PC-9 (cell line): ENCODE data around the gene CST7. TPM values are rescaled to one million over a fixed set of nuclear protein-coding genes. Genes with fewer than 3 reads are reported as not detected.

Experiments used
- BruUV-seq: library from RNA; stranded (reverse); fragments of 400-500 nt; replicated peaks from 2 replicates; lab custom pipeline; 2021; lab: Mats Ljungman, UMichigan
- CTCF ChIA-PET: fragments of 300-600 bp; sonication (Branson Sonifier 250); formaldehyde crosslinking; loops from one replicate; lab custom pipeline; 2022; ENCODE audit warnings: antibody characterized with exemption; lab: Charles Lee
- POLR2A ChIA-PET: fragments of 300-600 bp; sonication (Branson Sonifier 250); formaldehyde crosslinking; loops from one replicate; lab custom pipeline; 2022; ENCODE audit warnings: antibody characterized with exemption; ENCODE audit not compliant: unreplicated experiment; lab: Charles Lee
- DNase-seq, 2 experiments: peaks; one replicate each; pipeline versions ENCODE4 v3.0.0 to v3.0.0-alpha.2; 2015 to 2022; ENCODE audit warnings: mixed read lengths in 1 of 2
- H2AFZ ChIP-seq: fragments of 200-600 bp; sonication (generic); 2 replicates; pipeline ENCODE4 v1.8.1; 2017; ENCODE audit warnings: antibody characterized with exemption
- H3F3A ChIP-seq: fragments of 200-600 bp; sonication (generic); 2 replicates; pipeline ENCODE4 v1.8.1; 2017; ENCODE audit warnings: antibody characterized with exemption, mild to moderate bottlenecking, low read depth; ENCODE audit not compliant: insufficient read depth
- H3K27ac ChIP-seq: fragments of 200-600 bp; sonication (generic); 2 replicates; pipeline ENCODE4 v1.6.1; 2016; ENCODE audit warnings: mixed run types
- H3K27me3 ChIP-seq: fragments of 200-600 bp; sonication (generic); 2 replicates; pipeline ENCODE4 v1.6.1; 2016; ENCODE audit warnings: low read depth, mixed run types; ENCODE audit not compliant: insufficient read depth
- H3K36me3 ChIP-seq: fragments of 200-600 bp; sonication (generic); 2 replicates; pipeline ENCODE4 v1.6.1; 2016; ENCODE audit warnings: low read depth, mixed run types
- H3K4me1 ChIP-seq: fragments of 200-600 bp; sonication (generic); replicated peaks from 2 replicates; pipeline ENCODE4 v1.6.1; 2016; ENCODE audit warnings: mixed run types; ENCODE audit not compliant: insufficient read depth
- H3K4me2 ChIP-seq: fragments of 200-600 bp; sonication (generic); 2 replicates; pipeline ENCODE4 v1.6.1; 2017; ENCODE audit warnings: mixed run types
- H3K4me3 ChIP-seq: fragments of 200-600 bp; sonication (generic); 2 replicates; pipeline ENCODE4 v1.6.1; 2016; ENCODE audit warnings: mixed run types
- H3K79me2 ChIP-seq: fragments of 200-600 bp; sonication (generic); 2 replicates; pipeline ENCODE4 v1.6.1; 2017; ENCODE audit warnings: low read depth, mixed run types
- H3K9me2 ChIP-seq: fragments of 200-600 bp; sonication (generic); 2 replicates; pipeline ENCODE4 v1.8.1; 2017; ENCODE audit warnings: mild to moderate bottlenecking; ENCODE audit not compliant: insufficient read depth
- H3K9me3 ChIP-seq: fragments of 200-600 bp; sonication (generic); 2 replicates; pipeline ENCODE4 v1.8.1; 2016; ENCODE audit warnings: low read depth; ENCODE audit not compliant: insufficient read depth
- H4K20me1 ChIP-seq: fragments of 200-600 bp; sonication (generic); 2 replicates; pipeline ENCODE4 v1.8.1; 2017; ENCODE audit not compliant: insufficient read depth
- CTCF ChIP-seq: fragments of 200-600 bp; sonication (generic); conservative IDR thresholded peaks from 2 replicates; pipeline ENCODE4 v1.6.1; 2017; ENCODE audit warnings: mixed run types, antibody characterized with exemption, mild to moderate bottlenecking, moderate library complexity
- EZH2 ChIP-seq: fragments of 200-600 bp; sonication (generic); IDR thresholded peaks from 2 replicates; pipeline ENCODE4 v1.8.0; 2017; ENCODE audit warnings: antibody characterized with exemption, low read depth
- intact Hi-C: fragments of 100-400 bp; cut with micrococcal nuclease; formaldehyde crosslinking; loops from one replicate; pipeline ENCODE4 v1.10.0; 2022; ENCODE audit not compliant: unreplicated experiment
- total RNA-seq: library from RNA; stranded (reverse); gene quantifications from 2 replicates; pipeline ENCODE4 v1.2.3, GENCODE V29; 2021

Gene CST7
- total RNA-seq, 1 experiment from 2014 or later, result not detected

GRCh38 chr20:24965065-24965919, 16.2 kb downstream of the CST7 start:
- H3K9me2 ChIP-seq, result no peaks in the 10 kb centered on the region

GRCh38 chr20:24966317-24967012, 17.4 kb downstream of the CST7 start:
- no peak for DNase-seq
- peaks cover 13% of the 10 kb centered on the region; the same call in 1 of the 2 replicates for H3K36me3 ChIP-seq
- H3K4me2 ChIP-seq, result no peak overlapping the region
- H3F3A ChIP-seq, result no peaks in the 10 kb centered on the region
- CTCF ChIA-PET, result no interaction called here
- TF ChIP-seq EZH2 (no peak), CTCF (no peak)
- no peaks in the 10 kb centered on the region for H3K9me2 ChIP-seq
- H3K27ac ChIP-seq, result no peak overlapping the region
- H3K9me3 ChIP-seq, result no peaks in the 10 kb centered on the region
- no peaks in the 10 kb centered on the region for H3K79me2 ChIP-seq
- no peak overlapping the region for H3K4me3 ChIP-seq
- no peaks in the 10 kb centered on the region for H3K4me1 ChIP-seq
- intact Hi-C loops, result no loop called here
- POLR2A ChIA-PET, result no interaction called here
- no peak overlapping the region for H2AFZ ChIP-seq
- H3K27me3 ChIP-seq, result no peaks in the 10 kb centered on the region
- no peaks in the 10 kb centered on the region for H4K20me1 ChIP-seq
- no TSS peak for BruUV-seq

More at GRCh38 chr20:24965065-24965919, 16.2 kb downstream of the CST7 start:
- no peaks in the 10 kb centered on the region for H3K9me3 ChIP-seq
- intact Hi-C loops, result no loop called here
- H4K20me1 ChIP-seq, result no peaks in the 10 kb centered on the region
- 0 out of 2 replicates have a peak, but pooled peaks cover 5% of the 10 kb centered on the region for H3F3A ChIP-seq
- H3K4me3 ChIP-seq, result no peak overlapping the region
- no peak overlapping the region for H3K27ac ChIP-seq
- TF ChIP-seq CTCF (no peak), EZH2 (no peak)
- H3K27me3 ChIP-seq, result no peaks in the 10 kb centered on the region
- ChIA-PET POLR2A (no interaction called here), CTCF (no interaction called here)
- no peaks in the 10 kb centered on the region for H3K4me1 ChIP-seq
- no TSS peak for BruUV-seq
- H3K36me3 ChIP-seq, result peaks cover 10% of the 10 kb centered on the region; the same call in 1 of the 2 replicates
- no peaks in the 10 kb centered on the region for H3K79me2 ChIP-seq
- no peak overlapping the region for H3K4me2 ChIP-seq
- DNase-seq, result no peak
- no peak overlapping the region for H2AFZ ChIP-seq

- TF ChIP-seq CTCF (no peak), EZH2 (no peak)
- Histone ChIP-seq H3K4me1 (no peaks in the 10 kb centered on the region), H3K27ac (no peak overlapping the region), H3K9me2 (no peaks in the 10 kb centered on the region), H3K36me3 (peaks cover 23% of the 10 kb centered on the region), H3K27me3 (no peaks in the 10 kb centered on the region), H4K20me1 (no peaks in the 10 kb centered on the region), H3K79me2 (no peaks in the 10 kb centered on the region), H3K4me3 (no peak overlapping the region), H2AFZ (no peak overlapping the region), H3F3A (no peaks in the 10 kb centered on the region), H3K4me2 (no peak overlapping the region), H3K9me3 (no peaks in the 10 kb centered on the region)
- ChIA-PET POLR2A (interaction anchor here (0.7 kb wide), 1 partner anchor 452 kb away, joined by 17 read pairs; no protein-coding TSS in a partner anchor), CTCF (no interaction called here)
- intact Hi-C loops, result no loop called here
- no TSS peak for BruUV-seq
- no peak for DNase-seq
These were observed 19.3 kb downstream of the CST7 start for GRCh38 chr20:24968278-24968800.
